Adrenal gland (tissue), 5 donors: ENCODE measurements around the gene RPS6KA5.

Experiments
- POLR2A ChIP-seq, 2 donors: fragments of 450-650 bp; IDR thresholded peaks; one replicate each; pipeline ENCODE4 v1.6.1; 2017; ENCODE audit warnings: antibody characterized with exemption in 2 of 2, mild to moderate bottlenecking in 2 of 2, moderate library complexity in 1 of 2
- TF ChIP-seq, protein P1 (sequence below), 6 experiments: fragments of 450-650 bp in 4 of 6; fragments of 200-600 bp in 2 of 6; sonication (generic) in 1 of 6; IDR thresholded peaks; 1 replicate in 5 of 6; 2 replicates in 1 of 6; pipeline versions ENCODE4 v1.5.1 to v1.8.0; 2016 to 2021; ENCODE audit warnings: antibody characterized with exemption in 6 of 6, mild to moderate bottlenecking in 2 of 6, moderate library complexity in 1 of 6
- donor health status: DM: no; HTN: no; CAD: no.

DNA sequence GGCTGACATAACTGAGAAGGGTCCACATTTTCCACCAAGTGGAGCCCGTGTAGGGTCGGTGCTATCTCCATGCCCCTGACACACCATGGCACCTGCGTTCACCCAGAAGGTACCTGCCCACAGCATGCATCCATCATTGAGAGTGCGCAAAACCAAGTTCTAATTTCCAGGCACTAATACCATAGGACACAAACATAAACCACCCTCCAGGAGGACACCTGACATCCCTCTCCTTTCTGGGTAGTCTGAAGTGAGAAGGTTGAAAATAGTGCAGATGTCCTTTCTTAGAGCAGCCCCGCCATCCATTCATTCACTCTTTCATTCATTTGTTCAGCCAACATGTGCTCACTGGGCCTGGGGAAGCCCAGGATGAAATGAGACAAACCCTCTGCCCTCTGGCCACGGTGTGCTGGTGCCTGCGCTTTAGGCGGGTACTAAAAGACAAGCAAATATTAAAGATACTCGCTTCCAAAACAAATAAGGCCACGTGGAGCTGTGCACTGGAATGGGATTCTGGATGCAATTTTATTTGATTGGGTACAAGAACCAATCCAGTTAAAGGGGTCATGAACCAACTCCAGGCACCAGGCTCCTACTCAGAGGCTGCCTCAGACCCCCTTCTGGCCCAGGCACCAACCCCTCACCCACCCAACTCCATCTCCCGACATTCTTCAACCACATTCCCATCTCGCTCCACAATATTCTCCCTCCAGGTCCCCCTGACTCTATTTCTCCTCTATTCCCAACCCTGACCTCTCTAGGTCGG is 245.5 kb downstream of the RPS6KA5 start:
- TF ChIP-seq, protein P1, sequence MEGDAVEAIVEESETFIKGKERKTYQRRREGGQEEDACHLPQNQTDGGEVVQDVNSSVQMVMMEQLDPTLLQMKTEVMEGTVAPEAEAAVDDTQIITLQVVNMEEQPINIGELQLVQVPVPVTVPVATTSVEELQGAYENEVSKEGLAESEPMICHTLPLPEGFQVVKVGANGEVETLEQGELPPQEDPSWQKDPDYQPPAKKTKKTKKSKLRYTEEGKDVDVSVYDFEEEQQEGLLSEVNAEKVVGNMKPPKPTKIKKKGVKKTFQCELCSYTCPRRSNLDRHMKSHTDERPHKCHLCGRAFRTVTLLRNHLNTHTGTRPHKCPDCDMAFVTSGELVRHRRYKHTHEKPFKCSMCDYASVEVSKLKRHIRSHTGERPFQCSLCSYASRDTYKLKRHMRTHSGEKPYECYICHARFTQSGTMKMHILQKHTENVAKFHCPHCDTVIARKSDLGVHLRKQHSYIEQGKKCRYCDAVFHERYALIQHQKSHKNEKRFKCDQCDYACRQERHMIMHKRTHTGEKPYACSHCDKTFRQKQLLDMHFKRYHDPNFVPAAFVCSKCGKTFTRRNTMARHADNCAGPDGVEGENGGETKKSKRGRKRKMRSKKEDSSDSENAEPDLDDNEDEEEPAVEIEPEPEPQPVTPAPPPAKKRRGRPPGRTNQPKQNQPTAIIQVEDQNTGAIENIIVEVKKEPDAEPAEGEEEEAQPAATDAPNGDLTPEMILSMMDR (IDR thresholded peaks at IDR 0.05) = no peak
- no peak for TF ChIP-seq POLR2A (IDR thresholded peaks at IDR 0.05)
